SK-N-DZ (cell line): Measurements from ENCODE around the gene PVRIG.
"Not testable (repeated sequence)": the region's sequence is repeated elsewhere in the genome, so short reads cannot be mapped to it uniquely, and the experiment has no call there.

ENCODE experiments used
- DNase-seq: peaks from one replicate; pipeline ENCODE4 v3.0.0-alpha.2; 2015; ENCODE audit warnings: low spot score

Gene PVRIG

GRCh38 chr7:100224891-100225290 is 5.1 kb downstream of the PVRIG start:
- not testable (repeated sequence) for DNase-seq

- not testable (repeated sequence) for DNase-seq
Observed at GRCh38 chr7:100234660-100235317, 15.0 kb downstream of the PVRIG start.

GRCh38 chr7:100239975-100240374 is 20.2 kb downstream of the PVRIG start:
- not testable (repeated sequence) for DNase-seq

- DNase-seq = not testable (repeated sequence)
Observed at GRCh38 chr7:100243385-100243784, 23.6 kb downstream of the PVRIG start.

- DNase-seq = not testable (repeated sequence)
Observed at GRCh38 chr7:100244988-100245605, 25.3 kb downstream of the PVRIG start.

- DNase-seq = not testable (repeated sequence)
Observed at GRCh38 chr7:100246121-100246864, 26.5 kb downstream of the PVRIG start.

- not testable (repeated sequence) for DNase-seq
Observed at GRCh38 chr7:100246865-100247137, 27.1 kb downstream of the PVRIG start.

GRCh38 chr7:100247152-100247757 is 27.5 kb downstream of the PVRIG start:
- DNase-seq = peak; percentile 71

- no peak for DNase-seq
Observed at GRCh38 chr7:100248483-100248882, 28.7 kb downstream of the PVRIG start.

GRCh38 chr7:100257017-100257416 is 37.3 kb downstream of the PVRIG start:
- no peak for DNase-seq

GRCh38 chr7:100259984-100260383 is 40.2 kb downstream of the PVRIG start:
- not testable (repeated sequence) for DNase-seq

- DNase-seq = not testable (repeated sequence)
Observed at GRCh38 chr7:100262896-100263295, 43.1 kb downstream of the PVRIG start.

- not testable (repeated sequence) for DNase-seq
Observed at GRCh38 chr7:100264223-100264622, 44.5 kb downstream of the PVRIG start.

GRCh38 chr7:100264669-100265165 is 45.0 kb downstream of the PVRIG start:
- DNase-seq = not testable (repeated sequence)

GRCh38 chr7:100265851-100266250 is 46.1 kb downstream of the PVRIG start:
- DNase-seq = not testable (repeated sequence)

- DNase-seq = no peak
Observed at GRCh38 chr7:100266576-100267354, 47.0 kb downstream of the PVRIG start.

- no peak for DNase-seq
Observed at GRCh38 chr7:100267648-100268047, 47.9 kb downstream of the PVRIG start.

GRCh38 chr7:100268882-100269281 is 49.1 kb downstream of the PVRIG start:
- not testable (repeated sequence) for DNase-seq

- DNase-seq = not testable (repeated sequence)
Observed at GRCh38 chr7:100269306-100270045, 49.7 kb downstream of the PVRIG start.
